ENCODE measurements around the gene PARD3B. TPM values are rescaled to one million over a fixed set of nuclear protein-coding genes. Genes with fewer than 3 reads are reported as not detected.

PARD3B gene
- total and polyA plus RNA-seq, 2 of the 4 experiments (the other 2 are of a cell fraction) = 3.3 to 15.6 TPM

DNA sequence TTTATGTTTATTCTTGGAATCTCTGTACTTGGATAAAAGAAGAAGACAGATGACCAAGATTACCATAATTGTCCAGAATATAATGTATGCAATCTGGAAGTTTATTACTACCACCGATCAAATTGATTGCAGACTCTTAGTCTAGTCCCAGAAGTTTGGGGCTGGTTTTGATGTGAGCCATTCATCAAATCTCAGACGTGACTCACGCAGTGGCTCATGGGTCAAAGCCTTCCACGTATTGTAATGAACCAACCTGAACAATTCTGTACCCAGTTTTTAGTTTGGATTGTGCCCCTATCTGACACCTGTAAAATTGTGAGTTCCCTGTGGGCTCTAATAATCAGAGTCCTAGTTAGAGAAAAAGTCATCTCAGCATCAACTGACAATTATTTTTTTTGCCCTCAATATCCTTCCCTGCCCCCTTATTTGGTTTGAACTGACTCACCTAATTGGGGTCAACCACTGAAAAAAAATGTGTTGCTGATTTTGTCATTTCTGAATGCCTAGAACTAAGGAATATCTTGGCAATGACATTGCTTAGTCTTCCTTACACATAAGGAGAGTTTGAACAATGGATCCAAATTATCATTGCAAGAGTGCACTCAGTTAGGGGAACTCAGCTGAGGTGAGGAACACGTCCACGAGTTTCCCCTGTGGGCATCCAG is 917.5 kb downstream of the PARD3B start:
- H3K4me2 ChIP-seq (ENCODE audit: low read depth, low read length) = no peak overlapping the region
- no TSS peak for BruUV-seq (replicated peaks)
- H4K91ac ChIP-seq (ENCODE audit: insufficient read depth, low read depth, low read length) = no peak overlapping the region
- H3K14ac ChIP-seq (replicated peaks; ENCODE audit: low read depth, low read length) = no peak overlapping the region
- H4K8ac ChIP-seq (ENCODE audit: low read depth in 2 of 2, low read length in 2 of 2) = no peak overlapping the region
- H4K5ac ChIP-seq (ENCODE audit: low read depth, low read length) = no peak overlapping the region
- no peak overlapping the region for H3K23ac ChIP-seq (ENCODE audit: low read depth, low read length)
- no peak overlapping the region for H2BK120ac ChIP-seq (ENCODE audit: low read depth, low read length)
- no peaks in the 10 kb centered on the region for H3K9me3 ChIP-seq (ENCODE audit: control insufficient read depth, insufficient read depth, low read length)
- H2BK5ac ChIP-seq (ENCODE audit: low read depth, low read length, poor library complexity, severe bottlenecking) = no peak overlapping the region
- in situ Hi-C loops (cut with MboI; ENCODE audit: low sequenced_read_pairs) = no loop called here
- H4K20me1 ChIP-seq (ENCODE audit: insufficient read depth, low read length) = no peaks in the 10 kb centered on the region
- no peak overlapping the region for H2AK5ac ChIP-seq (ENCODE audit: low read depth, low read length)
- dilution Hi-C loops (cut with HindIII; ENCODE audit: low sequenced_read_pairs, unreplicated experiment) = no loop called here
- ATAC-seq (ENCODE audit: low read depth) (no peak), DNase-seq (no peak)
- no peaks in the 10 kb centered on the region for H3K27me3 ChIP-seq (ENCODE audit: control insufficient read depth, insufficient read depth, low read length)
- ChIA-PET CTCF (interaction anchor here (0.7 kb wide), 1 partner anchor 46 kb away, joined by 3 read pairs; no protein-coding TSS in a partner anchor), POLR2A (ENCODE audit: unreplicated experiment) (no interaction called here)
- no peak overlapping the region for H3K4ac ChIP-seq (ENCODE audit: low read depth, low read length)
- H3K9me1 ChIP-seq (ENCODE audit: insufficient read depth, low read length) = peaks cover 3% of the 10 kb centered on the region; the same call in 1 of the 2 replicates
- H2AK9ac ChIP-seq (replicated peaks; ENCODE audit: low read depth, low read length, poor library complexity) = no peak overlapping the region
- no peak overlapping the region for H3K4me3 ChIP-seq (ENCODE audit: insufficient read depth, low read depth, low read length)
- H3K79me1 ChIP-seq (ENCODE audit: low read depth in 1 of 2, low read length in 2 of 2) = no peaks in the 10 kb centered on the region
- H2AFZ ChIP-seq (replicated peaks; ENCODE audit: low read length, poor library complexity) = no peak overlapping the region
- H3K9ac ChIP-seq (ENCODE audit: low read depth, low read length) = no peak overlapping the region
- H3K18ac ChIP-seq (ENCODE audit: low read depth, low read length) = no peak overlapping the region
- no peak overlapping the region for H2BK20ac ChIP-seq (ENCODE audit: low read depth, low read length)
- H3K27ac ChIP-seq (ENCODE audit: insufficient read depth, low read length) = no peak overlapping the region
- no peak overlapping the region for H2BK15ac ChIP-seq (ENCODE audit: low read depth, low read length)
- no peaks in the 10 kb centered on the region for H3K4me1 ChIP-seq (ENCODE audit: control insufficient read depth, insufficient read depth, low read length)
- intact Hi-C loops (cut with micrococcal nuclease) = no loop called here
- no peaks in the 10 kb centered on the region for H3K36me3 ChIP-seq (ENCODE audit: control insufficient read depth, insufficient read depth, low read length)
- no peak overlapping the region for H3K56ac ChIP-seq (ENCODE audit: extremely low read depth, insufficient read depth, low read length)
- TF ChIP-seq, protein P1, sequence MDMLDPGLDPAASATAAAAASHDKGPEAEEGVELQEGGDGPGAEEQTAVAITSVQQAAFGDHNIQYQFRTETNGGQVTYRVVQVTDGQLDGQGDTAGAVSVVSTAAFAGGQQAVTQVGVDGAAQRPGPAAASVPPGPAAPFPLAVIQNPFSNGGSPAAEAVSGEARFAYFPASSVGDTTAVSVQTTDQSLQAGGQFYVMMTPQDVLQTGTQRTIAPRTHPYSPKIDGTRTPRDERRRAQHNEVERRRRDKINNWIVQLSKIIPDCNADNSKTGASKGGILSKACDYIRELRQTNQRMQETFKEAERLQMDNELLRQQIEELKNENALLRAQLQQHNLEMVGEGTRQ (IDR thresholded peaks at IDR 0.05; ENCODE audit: low read depth, low read length) = no peak
- TF ChIP-seq CEBPB (IDR thresholded peaks at IDR 0.05; ENCODE audit: low read depth, low read length) (no peak), MAZ (IDR thresholded peaks at IDR 0.05; ENCODE audit: borderline replicate concordance, low read depth, low read length) (no peak), MXI1 (IDR thresholded peaks at IDR 0.05; ENCODE audit: borderline replicate concordance, low read depth, low read length) (no peak)
- no CpG with 5 or more reads among the region's 6 CpGs for whole genome bisulfite sequencing, 2 experiments (ENCODE audit: extremely low coverage in 2 of 2, insufficient read length in 1 of 2)
